Epithelial cell of esophagus (primary cell): ENCODE measurements around the gene DPY19L1.
"Not testable (repeated sequence)": the region's sequence is repeated elsewhere in the genome, so short reads cannot be mapped to it uniquely, and the experiment has no call there.

Experiments used
- DNase-seq: peaks from one replicate; pipeline ENCODE4 v3.0.0; 2010; ENCODE audit warnings: low read depth
- H3K4me3 ChIP-seq: 2 replicates; pipeline ENCODE4 v1.5.1; 2011; ENCODE audit warnings: mild to moderate bottlenecking, low read length, control low read depth
- CTCF ChIP-seq: IDR thresholded peaks from 2 replicates; pipeline ENCODE4 v1.5.1; 2011; ENCODE audit warnings: low read depth, mild to moderate bottlenecking, low read length, control low read depth, inconsistent platforms; ENCODE audit not compliant: insufficient read depth; ENCODE audit errors: missing control alignments

DPY19L1 gene

GRCh38 chr7:34916267-34916666 is 121.0 kb downstream of the DPY19L1 start:
- H3K4me3 ChIP-seq, result no peak overlapping the region
- DNase-seq, result no peak
- TF ChIP-seq CTCF, result no peak

GRCh38 chr7:34912236-34912635 is 125.0 kb downstream of the DPY19L1 start:
- DNase-seq, result no peak
- no peak overlapping the region for H3K4me3 ChIP-seq
- no peak for TF ChIP-seq CTCF

- peak; percentile 23 for DNase-seq
- peak overlapping the region; percentile 43 for H3K4me3 ChIP-seq
Measured at GRCh38 chr7:34906266-34906850, 130.9 kb downstream of the DPY19L1 start.

- DNase-seq, result peak; percentile 60
Measured at GRCh38 chr7:34904987-34905386, 132.3 kb downstream of the DPY19L1 start.

GRCh38 chr7:34903921-34904320 is 133.4 kb downstream of the DPY19L1 start:
- not testable (repeated sequence) for H3K4me3 ChIP-seq, DNase-seq

More at GRCh38 chr7:34904987-34905386, 132.3 kb downstream of the DPY19L1 start:
- no peak for TF ChIP-seq CTCF
- H3K4me3 ChIP-seq, result no peak overlapping the region

GRCh38 chr7:34902182-34902581 is 135.1 kb downstream of the DPY19L1 start:
- TF ChIP-seq CTCF, result no peak
- no peak for DNase-seq
- no peak overlapping the region for H3K4me3 ChIP-seq

- DNase-seq, result peak; percentile 12
- no peak overlapping the region for H3K4me3 ChIP-seq
- TF ChIP-seq CTCF, result peak; percentile 9
Measured at GRCh38 chr7:34900891-34901513, 136.3 kb downstream of the DPY19L1 start.

- no peak for DNase-seq
- no peak overlapping the region for H3K4me3 ChIP-seq
Measured at GRCh38 chr7:34895202-34895601, 142.1 kb downstream of the DPY19L1 start.

More at GRCh38 chr7:34895202-34895601, 142.1 kb downstream of the DPY19L1 start:
- TF ChIP-seq CTCF, result no peak
